ENCODE results near the gene FBXW5.

FBXW5 gene

DNA sequence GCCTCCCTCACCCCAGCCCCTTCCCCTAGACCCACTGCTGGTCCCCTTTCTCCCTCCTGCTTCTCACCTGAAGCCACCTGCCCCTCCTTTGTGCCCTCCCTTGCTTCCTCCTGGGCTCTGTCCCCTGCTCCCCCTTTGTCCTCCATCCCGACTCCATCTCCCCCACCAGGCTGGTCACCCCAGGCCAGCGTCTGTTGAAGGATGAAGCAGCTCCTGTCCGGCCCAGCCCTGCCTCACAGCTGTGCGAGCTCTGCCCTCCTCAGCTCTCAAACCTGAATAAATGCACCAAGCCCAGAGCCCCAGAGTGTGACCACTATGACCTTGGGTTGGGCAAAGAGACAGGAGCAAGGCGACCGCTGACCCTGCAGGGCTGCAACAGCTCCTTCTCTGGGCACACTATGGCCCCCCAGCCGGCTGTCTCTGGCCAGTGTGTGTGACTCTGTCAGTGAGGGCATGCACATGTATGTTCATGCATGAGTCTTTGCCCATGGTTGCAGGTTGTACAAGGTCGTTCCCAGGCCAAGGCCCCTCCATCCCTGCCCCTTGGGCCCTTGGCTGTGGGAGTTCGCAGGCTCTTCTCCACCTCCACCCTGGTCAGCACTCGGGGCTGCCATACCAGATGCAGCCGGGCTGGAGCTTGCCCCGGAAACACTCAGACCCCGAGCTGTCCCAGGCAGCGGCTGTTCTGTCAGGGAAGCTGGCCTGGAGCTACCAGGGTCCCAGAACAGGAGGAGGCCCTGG is 10.8 kb upstream of the FBXW5 start:
- DNase-seq (ENCODE audit: low read depth, low spot score), result no peak
- no peak overlapping the region for H3K9ac ChIP-seq (ENCODE audit: insufficient read length)

DNA sequence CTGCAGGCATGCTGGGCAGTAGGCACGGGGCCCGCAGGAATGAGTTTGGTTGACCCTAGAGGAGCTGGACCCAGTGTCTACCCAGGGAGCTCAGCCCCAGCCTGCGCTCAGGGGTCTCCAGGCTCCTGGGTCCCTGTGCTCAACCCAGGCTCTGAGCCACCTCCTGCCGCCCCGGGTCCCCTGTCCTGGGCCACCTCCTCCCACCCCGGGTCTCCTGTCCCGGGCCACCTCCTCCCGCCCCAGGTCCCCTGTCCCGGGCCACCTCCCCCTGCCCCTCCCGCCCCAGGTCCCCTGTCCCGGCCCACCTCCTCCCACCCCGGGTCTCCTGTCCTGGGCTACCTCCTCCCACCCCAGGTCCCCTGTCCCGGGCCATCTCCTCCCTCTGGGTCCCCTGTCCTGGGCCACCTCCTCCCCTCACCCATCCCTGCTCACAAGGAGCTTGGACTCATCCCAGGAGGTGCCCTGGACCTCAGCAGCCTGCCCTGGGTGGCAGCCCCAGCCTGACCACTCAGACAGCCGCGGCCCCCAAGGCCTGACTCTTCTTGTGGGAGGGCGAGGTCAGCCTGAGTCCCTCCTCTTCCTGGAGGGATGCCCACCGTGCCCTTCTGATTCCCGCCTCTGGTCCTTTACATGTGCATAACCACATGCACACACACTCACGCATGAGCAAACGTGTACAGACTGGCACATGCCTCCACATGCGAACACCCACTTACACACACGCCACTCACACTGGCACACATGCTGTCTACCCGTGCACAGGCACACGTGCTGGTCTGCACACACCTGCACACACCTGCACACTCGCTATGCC is 9.9 kb upstream of the FBXW5 start:
- TF ChIP-seq EZH2 (IDR thresholded peaks at IDR 0.05), result no peak
- no peak for TF ChIP-seq FOXP2 (optimal IDR thresholded peaks at IDR 0.05; ENCODE audit: control extremely low read depth, extremely low read length, insufficient read depth)
- no peak for TF ChIP-seq POLR2AphosphoS5 (IDR thresholded peaks at IDR 0.05; ENCODE audit: borderline replicate concordance, low read depth, low read length)
- H3K9ac ChIP-seq (ENCODE audit: insufficient read length), result no peak overlapping the region
- no peaks in the 10 kb centered on the region for H3K9me3 ChIP-seq (ENCODE audit: low read depth, low read length)
- H3K4me3 ChIP-seq, result no peak overlapping the region
- H3K36me3 ChIP-seq (ENCODE audit: insufficient read depth, low read length), result no peaks in the 10 kb centered on the region
- no peak overlapping the region for H3K27ac ChIP-seq
- DNase-seq (ENCODE audit: low read depth, low spot score), result no peak

More for the DNA sequence above, 10.8 kb upstream of the FBXW5 start:
- Histone ChIP-seq H3K27ac (no peak overlapping the region), H3K4me3 (no peak overlapping the region), H3K9me3 (ENCODE audit: low read depth, low read length) (no peaks in the 10 kb centered on the region), H3K36me3 (ENCODE audit: insufficient read depth, low read length) (no peaks in the 10 kb centered on the region)
- no peak for TF ChIP-seq FOXP2 (optimal IDR thresholded peaks at IDR 0.05; ENCODE audit: control extremely low read depth, extremely low read length, insufficient read depth)
- TF ChIP-seq POLR2AphosphoS5 (IDR thresholded peaks at IDR 0.05; ENCODE audit: borderline replicate concordance, low read depth, low read length), result no peak
- no peak for TF ChIP-seq EZH2 (IDR thresholded peaks at IDR 0.05)

DNA sequence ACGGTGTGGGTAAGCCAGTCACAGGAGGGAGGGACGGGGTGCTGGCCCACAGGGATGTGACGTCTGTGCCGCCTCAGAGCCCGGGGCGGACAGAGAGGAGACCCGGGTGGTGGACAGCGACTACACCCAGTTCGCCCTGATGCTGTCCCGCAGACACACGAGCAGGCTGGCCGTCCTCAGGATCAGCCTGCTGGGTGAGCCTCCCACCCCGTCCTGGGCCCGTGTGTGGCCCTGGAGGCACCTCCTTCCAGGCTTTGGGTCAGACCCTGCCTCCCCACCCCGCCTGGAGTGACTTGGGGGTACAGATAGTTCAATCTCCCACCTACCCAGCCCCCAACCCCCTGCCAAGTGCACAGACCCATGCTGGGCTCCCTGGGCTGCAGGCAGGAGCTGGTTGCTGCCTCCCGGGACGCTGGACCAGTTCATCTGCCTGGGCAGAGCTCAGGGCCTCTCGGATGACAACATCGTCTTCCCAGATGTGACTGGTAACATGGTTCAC is 9.3 kb upstream of the FBXW5 start:
- no peak for DNase-seq (ENCODE audit: low read depth, low spot score)
- Histone ChIP-seq H3K9ac (ENCODE audit: insufficient read length) (no peak overlapping the region), H3K9me3 (ENCODE audit: low read depth, low read length) (no peaks in the 10 kb centered on the region), H3K36me3 (ENCODE audit: insufficient read depth, low read length) (no peaks in the 10 kb centered on the region), H3K27ac (no peak overlapping the region), H3K4me3 (no peak overlapping the region)
- TF ChIP-seq EZH2 (IDR thresholded peaks at IDR 0.05), result no peak
- TF ChIP-seq FOXP2 (optimal IDR thresholded peaks at IDR 0.05; ENCODE audit: control extremely low read depth, extremely low read length, insufficient read depth), result no peak
- no peak for TF ChIP-seq POLR2AphosphoS5 (IDR thresholded peaks at IDR 0.05; ENCODE audit: borderline replicate concordance, low read depth, low read length)

DNA sequence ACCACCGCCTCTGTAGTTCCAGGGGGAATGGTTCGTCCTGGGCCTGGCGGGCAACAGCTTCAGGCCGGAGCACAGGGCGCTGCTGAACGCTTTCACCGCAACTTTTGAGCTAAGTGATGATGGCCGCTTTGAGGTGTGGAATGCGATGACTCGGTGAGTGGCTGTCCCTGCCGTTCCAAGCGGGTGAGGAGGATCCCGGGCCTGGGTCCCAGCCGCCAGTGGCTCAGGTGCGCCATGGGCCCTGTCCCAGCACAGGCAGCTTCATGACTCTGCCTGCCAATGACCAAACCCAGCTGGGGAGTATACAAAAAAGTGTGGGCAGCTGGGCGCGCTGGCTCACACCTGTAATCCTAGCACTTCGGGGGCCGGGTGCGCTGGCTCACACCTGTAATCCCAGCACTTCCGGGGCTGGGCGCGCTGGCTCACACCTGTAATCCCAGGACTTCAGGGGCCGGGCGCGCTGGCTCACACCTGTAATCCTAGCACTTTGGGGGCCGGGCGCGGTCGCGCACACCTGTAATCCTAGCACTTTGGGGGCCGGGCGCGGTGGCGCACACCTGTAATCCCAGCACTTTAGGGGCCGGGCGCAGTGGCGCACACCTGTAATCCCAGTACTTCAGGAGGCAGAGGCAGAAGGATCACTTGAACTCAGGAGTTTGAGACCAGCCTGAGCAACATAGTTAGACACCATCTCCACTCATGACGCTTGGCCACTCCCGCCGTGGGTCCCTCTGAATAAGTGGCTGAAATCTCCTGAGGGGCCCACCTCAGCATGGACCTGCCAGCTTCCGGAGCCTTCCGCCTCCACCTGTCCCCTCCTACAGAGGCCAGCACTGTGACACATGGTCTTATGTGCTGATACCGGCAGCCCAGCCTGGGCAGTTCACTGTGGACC is 8.6 kb upstream of the FBXW5 start:
- no peak overlapping the region for H3K9ac ChIP-seq (ENCODE audit: insufficient read length)
- TF ChIP-seq FOXP2 (optimal IDR thresholded peaks at IDR 0.05; ENCODE audit: control extremely low read depth, extremely low read length, insufficient read depth), result no peak
- TF ChIP-seq EZH2 (IDR thresholded peaks at IDR 0.05), result no peak
- TF ChIP-seq POLR2AphosphoS5 (IDR thresholded peaks at IDR 0.05; ENCODE audit: borderline replicate concordance, low read depth, low read length), result no peak

DNA sequence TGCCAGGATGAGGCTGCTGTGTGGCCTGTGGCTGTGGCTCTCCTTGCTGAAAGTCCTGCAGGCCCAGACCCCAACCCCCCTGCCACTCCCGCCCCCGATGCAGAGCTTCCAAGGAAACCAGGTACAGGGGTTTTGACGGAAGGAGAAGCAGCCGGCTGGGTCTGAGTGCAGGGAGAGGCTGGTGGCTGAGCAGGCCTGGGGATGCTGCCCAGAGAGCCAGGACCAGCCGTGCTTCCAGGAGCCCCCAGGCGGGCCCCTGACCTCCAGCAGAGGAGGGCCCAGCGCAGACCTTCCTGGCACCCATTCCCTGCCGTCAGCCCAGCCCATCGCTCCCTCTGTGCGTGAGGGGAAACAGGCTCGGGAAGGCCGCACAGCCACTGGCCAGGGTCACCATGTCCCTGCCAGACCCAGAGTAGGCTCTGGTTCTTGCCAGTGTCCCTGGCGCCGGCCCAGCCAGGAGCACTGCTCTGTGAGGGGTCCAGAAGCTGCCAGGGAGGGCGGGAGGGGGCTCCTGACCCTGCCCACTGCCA is 7.8 kb upstream of the FBXW5 start:
- TF ChIP-seq FOXP2 (optimal IDR thresholded peaks at IDR 0.05; ENCODE audit: control extremely low read depth, extremely low read length, insufficient read depth) (no peak), EZH2 (IDR thresholded peaks at IDR 0.05) (no peak)
- Histone ChIP-seq H3K36me3 (ENCODE audit: insufficient read depth, low read length) (no peaks in the 10 kb centered on the region), H3K27ac (no peak overlapping the region), H3K4me3 (no peak overlapping the region), H3K9me3 (ENCODE audit: low read depth, low read length) (no peaks in the 10 kb centered on the region), H3K9ac (ENCODE audit: insufficient read length) (no peak overlapping the region)
- DNase-seq (ENCODE audit: low read depth, low spot score), result no peak

More for the DNA sequence above, 8.6 kb upstream of the FBXW5 start:
- no peaks in the 10 kb centered on the region for H3K9me3 ChIP-seq (ENCODE audit: low read depth, low read length)
- no peaks in the 10 kb centered on the region for H3K36me3 ChIP-seq (ENCODE audit: insufficient read depth, low read length)
- no peak overlapping the region for H3K4me3 ChIP-seq
- no peak overlapping the region for H3K27ac ChIP-seq
- DNase-seq (ENCODE audit: low read depth, low spot score), result no peak

DNA sequence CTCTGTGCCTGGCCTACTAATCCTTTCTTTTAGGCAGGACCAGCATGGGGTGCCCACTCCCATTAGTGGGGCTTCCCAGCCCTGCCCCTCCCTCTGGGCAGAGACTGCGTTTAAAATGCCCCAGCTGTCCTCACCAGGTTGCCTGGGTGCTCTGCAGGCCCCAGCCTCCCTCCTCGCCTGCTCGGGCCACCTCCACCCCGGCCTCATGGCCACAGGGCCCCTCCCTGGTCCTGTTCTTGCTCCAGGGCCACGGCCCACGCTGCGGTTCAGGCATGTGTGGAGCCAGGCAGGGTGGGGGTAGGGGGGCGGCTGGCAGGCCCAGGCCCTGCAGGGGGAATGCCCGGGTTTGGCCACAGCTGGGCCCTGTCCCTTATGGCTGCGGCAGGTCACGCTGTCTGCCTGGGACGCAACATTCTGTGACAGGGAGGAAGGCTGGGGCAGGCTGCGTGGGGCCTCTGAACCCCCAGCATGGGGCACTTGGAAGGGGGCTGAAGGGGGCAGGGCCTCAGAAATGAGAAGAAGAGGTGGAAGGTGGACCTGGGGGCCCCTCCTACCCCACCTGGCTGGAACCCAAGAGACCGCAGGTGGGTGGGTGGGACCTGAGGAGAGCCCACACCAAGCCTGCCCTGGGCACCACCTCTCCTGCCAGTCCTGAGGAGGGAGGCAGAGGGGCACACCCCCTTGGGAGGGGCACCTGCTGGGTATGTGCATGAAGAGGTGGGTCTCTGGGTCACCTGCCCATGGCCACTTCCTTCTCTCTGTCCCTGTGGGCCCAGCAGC is 7.2 kb upstream of the FBXW5 start, which contains the start of gene LCN12:
Gene LCN12, plus strand, starts transcription at position 733 of the 780 bp plus-strand sequence. CDS start 55 bp downstream, outside the sequence.
- no peak within 1 kb of the TSS for H3K27ac ChIP-seq
- H3K4me3 ChIP-seq, result no peak within 1 kb of the TSS
- no peak within 1 kb of the TSS for H3K9ac ChIP-seq (ENCODE audit: insufficient read length)

DNA sequence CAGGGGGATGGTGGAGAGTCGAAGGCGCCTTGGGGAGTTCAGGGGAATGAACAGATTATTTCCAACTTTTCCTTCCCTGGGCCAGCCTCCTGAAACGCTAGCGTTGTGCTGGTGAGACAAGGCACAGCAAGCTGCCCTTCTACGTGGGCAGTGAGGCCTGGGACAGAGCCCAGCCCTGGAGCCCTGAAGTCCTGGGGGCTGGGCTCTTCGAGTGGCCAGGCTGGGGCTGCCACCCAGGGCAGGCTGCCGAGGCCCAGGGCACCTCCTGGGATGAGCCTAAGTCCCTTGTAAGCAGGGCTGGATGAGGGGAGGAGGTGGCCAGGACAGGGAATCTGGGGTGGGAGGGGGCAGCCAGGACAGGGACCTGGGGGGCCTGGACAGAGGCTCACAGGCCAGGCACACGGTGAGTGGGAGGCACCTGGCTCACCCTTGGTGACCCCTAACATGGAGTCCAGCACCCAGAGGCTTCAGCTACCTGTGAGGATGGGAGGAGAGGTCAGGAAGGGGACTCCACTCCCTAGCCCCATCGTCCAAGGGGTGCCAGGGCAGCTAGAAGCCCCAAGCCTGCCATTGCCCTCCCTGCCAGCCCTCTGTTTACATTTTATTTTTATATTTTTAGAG is 6.2 kb upstream of the FBXW5 start:
- DNase-seq (ENCODE audit: low read depth, low spot score), result no peak
- TF ChIP-seq FOXP2 (optimal IDR thresholded peaks at IDR 0.05; ENCODE audit: control extremely low read depth, extremely low read length, insufficient read depth), result no peak
- TF ChIP-seq EZH2 (IDR thresholded peaks at IDR 0.05), result no peak
- no peak for TF ChIP-seq POLR2AphosphoS5 (IDR thresholded peaks at IDR 0.05; ENCODE audit: borderline replicate concordance, low read depth, low read length)

More for the DNA sequence above, 7.2 kb upstream of the FBXW5 start, which contains the start of gene LCN12:
- TF ChIP-seq EZH2 (IDR thresholded peaks at IDR 0.05) (no peak), FOXP2 (optimal IDR thresholded peaks at IDR 0.05; ENCODE audit: control extremely low read depth, extremely low read length, insufficient read depth) (no peak), POLR2AphosphoS5 (IDR thresholded peaks at IDR 0.05; ENCODE audit: borderline replicate concordance, low read depth, low read length) (no peak)
- Histone ChIP-seq H3K36me3 (ENCODE audit: insufficient read depth, low read length) (no peaks in the 10 kb centered on the region), H3K9me3 (ENCODE audit: low read depth, low read length) (no peaks in the 10 kb centered on the region)
- no peak for DNase-seq (ENCODE audit: low read depth, low spot score)

More for the DNA sequence above, 6.2 kb upstream of the FBXW5 start:
- Histone ChIP-seq H3K4me3 (peak overlapping the region; percentile 94), H3K36me3 (ENCODE audit: insufficient read depth, low read length) (no peaks in the 10 kb centered on the region), H3K27ac (peak overlapping the region; percentile 81), H3K9ac (ENCODE audit: insufficient read length) (peak overlapping the region; percentile 81), H3K9me3 (ENCODE audit: low read depth, low read length) (no peaks in the 10 kb centered on the region)

Data from SK-N-MC (cell line).